GM04504 (cell line): ENCODE data around the gene TEAD1.

Experiments used
- DNase-seq: peaks from one replicate; pipeline ENCODE4 v3.0.0-alpha.2; 2012; ENCODE audit warnings: low read depth

Gene TEAD1

GRCh38 chr11:12789596-12790215, 115.5 kb downstream of the TEAD1 start:
- DNase-seq: no peak

GRCh38 chr11:12790861-12791616, 116.8 kb downstream of the TEAD1 start:
- no peak for DNase-seq

GRCh38 chr11:12792018-12792417, 117.8 kb downstream of the TEAD1 start:
- DNase-seq: no peak

- DNase-seq: no peak
Observed at GRCh38 chr11:12792590-12792989, 118.4 kb downstream of the TEAD1 start.

GRCh38 chr11:12793065-12793464, 118.8 kb downstream of the TEAD1 start:
- no peak for DNase-seq

GRCh38 chr11:12793506-12793905, 119.3 kb downstream of the TEAD1 start:
- no peak for DNase-seq

- DNase-seq: no peak
Observed at GRCh38 chr11:12794576-12795230, 120.5 kb downstream of the TEAD1 start.

GRCh38 chr11:12797996-12798395, 123.8 kb downstream of the TEAD1 start:
- DNase-seq: no peak

GRCh38 chr11:12798609-12799011, 124.4 kb downstream of the TEAD1 start:
- no peak for DNase-seq

GRCh38 chr11:12799334-12799835, 125.2 kb downstream of the TEAD1 start:
- DNase-seq: no peak

- DNase-seq: no peak
Observed at GRCh38 chr11:12800032-12800671, 125.9 kb downstream of the TEAD1 start.

GRCh38 chr11:12800871-12801270, 126.7 kb downstream of the TEAD1 start:
- no peak for DNase-seq

GRCh38 chr11:12801976-12802375, 127.8 kb downstream of the TEAD1 start:
- DNase-seq: no peak

GRCh38 chr11:12802418-12803085, 128.3 kb downstream of the TEAD1 start:
- DNase-seq: no peak

GRCh38 chr11:12803086-12803826, 129.0 kb downstream of the TEAD1 start:
- no peak for DNase-seq

- DNase-seq: no peak
Observed at GRCh38 chr11:12806113-12806512, 131.9 kb downstream of the TEAD1 start.

- DNase-seq: no peak
Observed at GRCh38 chr11:12807621-12808020, 133.4 kb downstream of the TEAD1 start.

GRCh38 chr11:12808519-12808918, 134.3 kb downstream of the TEAD1 start:
- DNase-seq: no peak

- no peak for DNase-seq
Observed at GRCh38 chr11:12809364-12809763, 135.1 kb downstream of the TEAD1 start.

GRCh38 chr11:12809864-12810567, 135.8 kb downstream of the TEAD1 start:
- no peak for DNase-seq

- no peak for DNase-seq
Observed at GRCh38 chr11:12810568-12810894, 136.3 kb downstream of the TEAD1 start.
